ENCODE results near the gene ANKRD11.
A peak's percentile ranks its signal among the peaks of the same experiment; 100 is the strongest.
"Not testable (repeated sequence)": the region's sequence is repeated elsewhere in the genome, so short reads cannot be mapped to it uniquely, and the experiment has no call there.

The ANKRD11 gene

GRCh38 chr16:89428605-89429004 lies 61.8 kb downstream of the ANKRD11 start:
- DNase-seq (ENCODE audit: low read depth), result not testable (repeated sequence)

DNA sequence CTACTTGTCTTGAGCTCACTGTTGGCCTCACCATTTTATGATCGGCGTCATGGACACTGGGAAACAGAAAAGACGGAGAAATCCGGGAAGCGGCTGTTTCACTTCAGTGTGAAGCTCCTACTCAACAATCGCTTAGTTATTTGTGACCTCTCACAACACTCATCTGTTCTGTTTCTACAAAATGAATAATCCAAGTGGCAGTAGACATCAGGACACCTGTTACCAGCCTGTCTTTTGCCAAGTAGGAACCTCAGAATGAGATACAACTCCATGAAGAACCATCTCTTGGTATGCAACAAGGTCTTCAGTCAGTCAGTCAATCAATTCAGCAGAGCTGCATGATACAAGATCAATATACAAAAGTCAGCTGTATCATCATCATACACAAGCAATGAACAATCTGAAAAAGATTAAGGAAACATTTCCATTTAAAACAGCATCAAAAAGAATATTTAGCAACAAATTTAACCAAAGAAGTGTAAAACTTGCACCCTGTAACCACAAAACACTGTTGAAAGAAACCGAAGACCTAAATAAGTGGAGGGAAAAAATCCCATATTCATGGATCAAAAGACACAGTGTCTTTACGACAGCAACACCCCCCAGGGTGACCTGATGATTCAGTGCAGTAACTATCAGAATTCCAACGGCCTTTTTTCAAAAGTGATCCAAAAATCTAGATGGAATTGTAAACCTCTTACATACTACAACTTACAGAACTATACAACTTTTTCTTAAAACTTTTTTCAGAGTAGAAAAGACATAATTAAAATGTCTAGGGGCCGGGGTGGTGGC lies 63.4 kb downstream of the ANKRD11 start:
- DNase-seq (ENCODE audit: low read depth), result no peak

- no peak for DNase-seq (ENCODE audit: low read depth)
Observed at GRCh38 chr16:89425523-89425922, 64.8 kb downstream of the ANKRD11 start.

- DNase-seq (ENCODE audit: low read depth), result no peak
Observed at GRCh38 chr16:89423681-89424260, 66.6 kb downstream of the ANKRD11 start.

DNA sequence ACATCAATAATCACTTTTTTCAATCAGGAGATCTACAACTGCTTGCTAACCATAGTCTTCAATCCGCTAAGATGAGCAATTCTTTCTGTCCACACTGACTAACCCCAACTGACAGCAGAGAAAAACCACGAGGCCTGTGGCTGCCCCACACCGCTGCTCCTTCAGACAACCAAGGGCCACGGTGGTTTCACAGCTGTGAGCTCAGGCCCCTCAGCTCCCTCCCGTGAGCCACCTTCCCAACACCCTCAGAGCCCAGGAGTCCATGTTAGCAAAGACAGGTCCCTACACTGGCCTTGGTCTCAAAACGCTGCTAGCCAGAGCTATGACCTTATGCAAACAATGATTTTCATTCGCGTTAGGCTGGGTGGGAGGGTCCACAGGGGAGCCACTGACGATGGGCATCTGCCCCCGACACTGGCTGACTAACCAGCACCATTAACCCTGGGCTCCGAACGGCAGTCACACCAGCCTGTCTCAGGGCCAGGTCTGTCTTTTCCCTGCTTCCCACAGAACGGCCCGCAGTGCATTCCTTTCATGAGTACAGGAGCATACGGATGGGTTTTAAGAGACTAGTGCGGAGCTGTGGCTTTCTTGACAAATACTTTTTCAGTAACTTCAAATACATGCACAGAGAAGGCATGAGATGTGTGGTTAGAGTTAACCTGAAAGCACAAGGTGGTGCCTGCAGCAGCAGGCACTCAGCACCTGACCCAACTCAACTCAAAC lies 67.3 kb downstream of the ANKRD11 start:
- peak; percentile 80 for DNase-seq (ENCODE audit: low read depth)

- DNase-seq (ENCODE audit: low read depth), result no peak
Observed at GRCh38 chr16:89422527-89422904, 67.8 kb downstream of the ANKRD11 start.

DNA sequence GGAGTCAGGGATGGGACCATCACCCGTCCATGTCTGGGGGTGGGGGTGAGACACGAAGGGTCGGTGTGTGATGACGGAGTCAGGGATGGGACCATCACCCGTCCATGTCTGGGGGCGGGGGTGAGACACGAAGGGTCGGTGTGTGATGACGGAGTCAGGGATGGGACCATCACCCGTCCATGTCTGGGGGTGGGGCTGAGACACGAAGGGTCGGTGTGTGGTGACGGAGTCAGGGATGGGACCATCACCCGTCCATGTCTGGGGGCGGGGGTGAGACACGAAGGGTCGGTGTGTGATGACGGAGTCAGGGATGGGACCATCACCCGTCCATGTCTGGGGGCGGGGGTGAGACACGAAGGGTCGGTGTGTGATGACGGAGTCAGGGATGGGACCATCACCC lies 69.1 kb downstream of the ANKRD11 start:
- DNase-seq (ENCODE audit: low read depth), result not testable (repeated sequence)

DNA sequence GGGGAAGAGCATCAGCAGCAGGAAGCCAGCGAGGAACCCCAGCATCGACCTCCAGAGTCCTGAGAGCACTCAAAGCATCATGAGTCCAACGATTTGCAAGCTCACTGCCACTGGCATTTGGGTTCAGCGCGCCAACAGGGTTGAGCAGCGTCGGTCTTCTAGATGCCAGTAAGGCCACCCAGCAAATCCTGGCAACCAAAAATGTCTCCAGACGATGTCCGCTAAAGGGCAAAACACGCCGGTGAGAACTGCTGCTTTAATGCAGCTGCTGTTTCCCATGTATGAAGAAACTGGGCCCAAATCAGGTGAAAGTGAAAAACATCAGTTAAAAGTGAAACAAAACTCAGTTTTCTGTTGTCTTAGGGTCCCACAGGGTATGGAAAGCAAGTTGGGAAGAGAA lies 70.2 kb downstream of the ANKRD11 start:
- DNase-seq (ENCODE audit: low read depth), result no peak

DNA sequence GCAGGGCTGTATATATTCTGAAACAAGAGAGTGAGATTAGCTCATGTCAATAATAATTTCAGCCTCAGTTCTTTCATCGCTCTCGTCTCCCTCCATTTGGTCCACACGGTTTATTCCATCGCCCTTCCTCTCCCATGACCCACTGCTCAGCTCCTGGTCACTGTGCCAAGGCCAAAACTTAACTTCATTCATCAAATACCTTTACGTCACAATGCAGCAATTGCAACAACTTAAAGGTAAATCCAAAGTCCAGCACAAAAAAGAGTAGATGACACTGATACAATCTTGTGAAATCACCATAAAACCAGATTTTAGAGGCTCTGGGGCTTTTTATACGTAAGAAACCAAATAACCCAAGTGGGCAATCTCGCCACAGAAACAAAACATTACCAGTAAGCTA lies 72.0 kb downstream of the ANKRD11 start:
- no peak for DNase-seq (ENCODE audit: low read depth)

- no peak for DNase-seq (ENCODE audit: low read depth)
Observed at GRCh38 chr16:89417352-89417751, 73.0 kb downstream of the ANKRD11 start.

DNA sequence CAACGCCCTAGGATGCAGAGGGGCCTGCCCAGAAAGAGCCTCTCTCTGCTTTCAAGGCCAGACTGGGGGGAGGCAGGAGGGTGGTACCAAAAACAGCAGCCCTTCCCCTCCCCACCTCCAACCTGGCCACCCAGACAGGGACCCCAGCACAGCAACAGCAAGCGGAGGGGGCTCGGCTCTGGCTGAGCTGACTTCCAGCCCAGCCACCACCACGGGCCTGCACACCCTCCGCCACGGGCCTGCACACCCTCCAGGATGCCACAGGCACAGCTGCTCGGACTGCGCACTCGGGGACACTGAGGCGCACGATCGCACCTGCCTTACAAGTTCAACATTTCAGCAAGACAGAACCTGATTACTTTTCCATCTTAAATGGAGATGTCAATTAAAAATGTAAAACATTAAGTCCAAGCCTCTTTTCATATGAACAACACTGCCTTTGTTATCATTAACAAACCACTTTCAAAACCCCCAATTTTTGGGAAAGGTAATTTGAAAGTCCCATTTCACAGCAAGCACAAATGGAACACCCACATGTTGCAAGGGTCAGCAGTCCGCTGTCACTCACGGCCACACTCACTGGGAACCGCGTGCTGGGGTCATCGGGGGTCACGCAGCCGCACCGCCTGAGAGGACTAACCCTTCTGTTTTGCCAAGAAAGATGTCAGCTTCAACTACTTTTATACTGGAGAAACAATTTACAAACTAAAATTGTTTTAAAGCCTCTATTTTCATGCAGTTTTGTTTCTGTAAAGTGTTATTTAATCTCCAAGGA lies 76.4 kb downstream of the ANKRD11 start:
- no peak for DNase-seq (ENCODE audit: low read depth)

GRCh38 chr16:89412811-89413210 lies 77.5 kb downstream of the ANKRD11 start:
- no peak for DNase-seq (ENCODE audit: low read depth)

GRCh38 chr16:89411335-89411850 lies 79.0 kb downstream of the ANKRD11 start:
- DNase-seq (ENCODE audit: low read depth), result no peak

DNA sequence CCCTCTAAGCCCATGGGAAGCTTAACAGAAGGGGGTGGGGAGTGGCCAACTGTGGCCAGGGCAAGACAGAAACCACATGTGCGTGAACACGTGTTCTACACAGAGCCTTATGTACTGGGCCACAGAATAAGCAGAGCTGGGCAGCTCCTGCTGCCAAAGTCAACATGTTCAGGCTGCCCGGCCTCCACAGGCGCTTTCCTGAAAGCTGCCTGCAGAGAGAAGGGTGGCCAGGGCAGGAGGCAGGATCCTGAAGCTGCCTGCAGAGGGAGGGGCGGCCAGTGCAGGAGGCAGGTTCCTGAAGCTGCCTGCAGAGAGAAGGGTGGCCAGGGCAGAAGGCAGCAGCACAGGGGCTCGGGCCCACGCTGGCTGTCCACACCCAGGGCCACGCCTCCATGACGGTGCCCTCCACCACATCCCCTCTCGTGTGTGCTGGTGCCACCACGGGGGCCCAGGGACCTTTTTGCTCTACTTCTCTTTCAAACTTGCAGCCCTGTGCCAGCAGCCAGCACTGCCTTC lies 79.5 kb downstream of the ANKRD11 start:
- DNase-seq (ENCODE audit: low read depth), result peak; percentile 75

GRCh38 chr16:89410322-89410721 lies 80.0 kb downstream of the ANKRD11 start:
- no peak for DNase-seq (ENCODE audit: low read depth)

GRCh38 chr16:89409161-89409711 lies 81.1 kb downstream of the ANKRD11 start:
- peak; percentile 64 for DNase-seq (ENCODE audit: low read depth)

DNA sequence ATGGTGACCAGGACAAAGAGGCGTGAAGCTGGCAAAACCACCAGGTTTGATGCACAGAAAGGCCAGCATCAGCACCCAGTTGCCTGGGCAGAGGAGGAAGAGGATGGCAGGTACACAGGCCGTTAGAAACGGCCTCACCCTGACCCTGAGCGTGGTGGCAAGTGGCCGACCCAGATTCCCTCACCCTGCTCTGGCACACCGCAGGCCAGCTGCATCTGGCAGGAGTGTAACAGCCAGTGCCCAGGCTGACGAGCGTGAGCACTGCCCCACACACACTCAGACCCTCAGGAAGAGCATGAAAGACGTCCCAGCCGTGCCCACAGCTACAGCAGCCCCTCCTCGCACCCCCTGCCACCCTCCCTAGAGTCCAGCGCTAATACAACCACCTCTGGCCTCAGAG lies 82.0 kb downstream of the ANKRD11 start:
- DNase-seq (ENCODE audit: low read depth), result no peak

- DNase-seq (ENCODE audit: low read depth), result no peak
Observed at GRCh38 chr16:89407925-89408300, 82.4 kb downstream of the ANKRD11 start.

DNA sequence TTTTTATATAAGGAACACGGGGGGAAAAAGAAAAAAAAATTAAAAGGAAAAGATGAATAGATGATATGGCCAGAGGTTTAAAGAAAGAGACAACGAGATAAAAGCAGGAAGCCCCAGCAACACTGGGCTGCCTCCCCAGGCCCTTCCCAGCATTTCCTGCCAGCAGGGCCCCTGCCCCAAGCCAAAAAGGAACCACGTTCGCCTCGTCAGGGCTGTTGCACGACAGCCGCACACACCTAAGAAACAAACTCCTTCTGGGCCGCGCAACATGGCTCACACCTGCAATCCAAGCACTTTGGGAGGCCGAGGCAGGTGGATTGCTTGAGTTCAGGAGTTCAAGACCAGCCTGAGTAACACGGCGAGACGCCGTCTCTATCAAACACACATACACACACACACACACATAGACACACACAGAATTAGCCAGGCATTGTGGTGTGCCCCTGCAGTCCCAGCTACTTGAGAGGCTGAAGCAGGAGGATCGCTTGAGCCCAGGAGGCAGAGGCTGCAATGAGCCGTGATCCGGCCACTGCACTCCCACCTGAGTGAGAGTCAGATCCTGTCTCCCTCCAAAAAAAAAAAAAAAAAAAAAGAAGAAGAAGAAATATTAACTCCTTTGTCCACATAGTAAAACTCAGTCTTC lies 83.0 kb downstream of the ANKRD11 start:
- DNase-seq (ENCODE audit: low read depth), result no peak

DNA sequence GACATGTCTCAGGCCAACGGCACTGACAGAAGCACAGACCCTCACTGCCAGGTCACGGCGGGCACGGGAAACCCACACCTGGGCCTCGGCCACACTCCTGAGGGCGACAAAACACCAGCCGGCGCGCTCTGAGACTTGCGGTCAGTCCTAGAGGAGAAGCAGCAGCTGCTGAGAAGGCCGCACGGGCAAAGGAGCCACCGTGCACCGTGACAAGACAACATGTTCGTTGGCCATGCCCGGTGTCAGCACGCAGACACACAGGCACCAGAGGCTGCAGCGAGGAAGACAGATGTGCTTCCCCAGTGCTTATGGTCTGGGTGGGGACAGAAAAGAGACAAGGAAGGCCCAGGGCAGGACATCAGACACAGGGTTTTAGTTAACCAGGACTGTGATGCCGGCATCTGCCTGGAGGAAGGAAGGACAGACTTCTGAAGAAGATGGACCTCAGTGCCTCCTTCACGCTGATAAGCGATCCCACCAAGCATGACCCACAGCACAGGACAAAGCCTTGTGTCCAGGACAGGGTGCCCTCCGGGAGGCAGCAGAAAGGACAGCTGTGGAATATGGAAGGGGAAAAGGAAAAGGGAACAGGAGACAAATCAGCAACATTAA lies 84.0 kb downstream of the ANKRD11 start:
- DNase-seq (ENCODE audit: low read depth), result no peak

DNA sequence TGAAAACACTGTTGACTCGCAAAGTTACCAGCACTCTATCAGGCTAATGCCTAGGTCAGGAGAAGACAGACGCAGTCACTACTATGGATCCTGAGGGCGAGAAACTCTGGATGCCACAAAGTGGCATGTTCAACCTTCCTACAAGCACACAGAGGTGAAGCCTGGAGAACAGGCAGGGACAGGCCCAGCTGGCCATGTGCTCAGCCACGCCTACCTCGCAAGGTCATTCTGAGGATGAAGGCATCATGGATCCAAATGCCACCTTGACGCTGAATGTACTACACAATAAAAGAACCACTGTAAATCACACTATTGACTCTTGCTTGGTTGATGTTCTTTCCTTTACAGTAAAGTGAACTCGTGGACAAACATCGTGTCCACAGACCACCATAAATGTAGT lies 85.8 kb downstream of the ANKRD11 start:
- no peak for DNase-seq (ENCODE audit: low read depth)

All from amniotic epithelial cell (primary cell).